GM20431 (cell line): ENCODE measurements around the gene FUT8.

Experiments used
- in situ Hi-C: fragments of 300-500 bp; cut with MseI, MboI; formaldehyde crosslinking; loops from one replicate; pipeline ENCODE4 v1.15.0; 2020; ENCODE audit warnings: low sequenced_read_pairs; ENCODE audit not compliant: unreplicated experiment

Gene FUT8

DNA sequence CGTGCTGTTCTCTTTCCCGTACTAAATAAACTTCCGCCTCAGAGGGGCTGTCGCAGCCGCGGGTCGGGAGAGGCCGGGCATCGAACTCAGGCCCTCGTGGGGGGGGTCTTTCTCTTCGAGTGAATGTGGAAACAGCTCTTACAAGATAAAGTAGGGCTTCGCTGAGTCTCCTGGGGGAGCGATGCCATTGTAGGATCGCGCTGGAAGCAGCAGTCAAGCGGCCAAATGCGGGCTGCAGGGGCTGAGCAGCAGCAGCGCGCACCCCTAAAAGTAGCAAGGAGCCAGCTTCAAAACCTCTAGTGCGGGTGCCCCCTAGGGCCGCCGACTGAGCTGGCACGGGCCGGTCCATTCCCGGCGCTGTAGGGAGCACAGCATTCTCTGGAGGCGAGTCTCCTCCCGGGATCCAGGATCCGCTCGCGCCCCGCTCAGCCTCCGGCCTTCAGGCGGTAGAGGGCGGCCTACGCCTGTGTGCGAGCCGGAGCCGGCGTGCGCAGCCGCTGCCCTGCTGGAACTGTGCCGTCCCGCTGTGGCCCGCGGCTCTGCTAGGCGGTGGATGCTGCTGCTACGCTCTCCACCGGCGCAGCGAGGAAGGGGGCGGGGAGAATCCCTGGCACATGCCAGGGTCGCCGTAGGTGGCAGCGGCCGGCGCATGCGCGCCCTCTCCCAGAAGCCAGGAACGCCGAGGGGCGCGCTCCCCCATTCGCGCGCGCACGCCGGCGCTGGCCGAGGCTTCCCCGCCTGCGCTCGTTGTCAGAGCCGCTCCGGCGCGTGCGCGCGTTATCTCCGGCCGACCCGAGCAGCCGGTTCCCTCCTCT, at the start of gene FUT8:
Gene FUT8, plus strand, starts transcription at position 699 of the 815 bp plus-strand sequence. CDS start 148,834 bp downstream, outside the sequence.
- in situ Hi-C loops = no loop called here

DNA sequence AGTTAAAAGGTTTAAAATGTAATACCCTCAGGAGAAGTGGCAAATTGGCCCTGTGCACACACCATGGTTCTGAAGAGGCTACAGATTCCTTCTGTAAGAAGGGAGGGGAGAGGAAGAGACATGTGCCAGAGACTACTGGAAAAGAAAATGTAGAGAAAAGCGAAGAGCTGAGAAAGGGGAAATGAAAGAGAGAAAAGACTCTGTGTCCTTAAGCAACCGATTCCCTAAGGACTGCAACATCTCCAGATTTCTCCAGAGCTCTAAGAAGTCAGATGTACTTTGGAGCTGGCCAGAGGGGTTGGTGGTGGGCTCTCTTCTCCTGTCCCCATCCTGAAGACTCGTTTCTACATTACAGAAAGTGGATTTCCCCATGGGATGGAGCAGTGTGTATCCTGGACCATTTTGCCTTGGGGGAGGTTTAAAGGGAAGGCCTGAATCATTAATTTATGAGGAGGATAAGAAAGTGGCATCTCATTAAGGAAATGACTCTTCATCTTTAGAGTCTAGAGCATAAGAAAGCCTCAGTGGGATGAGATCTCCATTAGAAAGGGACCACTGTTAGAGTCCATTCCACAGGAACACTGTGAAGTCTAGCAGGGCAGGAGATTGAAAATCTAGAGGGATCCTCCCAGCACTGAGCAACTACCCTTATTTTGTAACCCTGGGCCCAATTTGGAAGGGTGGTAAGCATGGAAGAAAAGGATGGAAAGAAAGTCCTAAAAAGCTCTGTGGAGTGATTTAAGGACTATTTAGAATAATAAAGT, 45.5 kb upstream of the FUT8 start:
- in situ Hi-C loops = no loop called here

DNA sequence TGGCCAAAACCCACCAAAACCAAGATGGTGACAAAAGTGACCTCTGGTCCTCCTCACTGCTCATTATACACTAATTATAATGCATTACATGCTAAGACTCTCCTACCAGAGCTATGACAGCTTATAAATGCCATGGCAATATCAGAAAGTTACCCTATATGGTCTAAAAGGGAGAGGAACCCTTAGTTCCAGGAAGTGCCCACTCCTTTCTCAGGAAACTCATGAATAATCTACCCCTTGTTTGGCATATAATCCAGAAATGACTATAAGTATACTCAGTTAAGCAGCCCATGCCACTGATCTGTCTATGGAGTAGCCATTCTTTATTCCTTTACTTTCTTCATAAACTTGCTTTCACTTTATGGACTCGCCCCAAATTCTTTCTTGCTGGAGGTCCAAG, 43.0 kb upstream of the FUT8 start:
- in situ Hi-C loops = no loop called here

DNA sequence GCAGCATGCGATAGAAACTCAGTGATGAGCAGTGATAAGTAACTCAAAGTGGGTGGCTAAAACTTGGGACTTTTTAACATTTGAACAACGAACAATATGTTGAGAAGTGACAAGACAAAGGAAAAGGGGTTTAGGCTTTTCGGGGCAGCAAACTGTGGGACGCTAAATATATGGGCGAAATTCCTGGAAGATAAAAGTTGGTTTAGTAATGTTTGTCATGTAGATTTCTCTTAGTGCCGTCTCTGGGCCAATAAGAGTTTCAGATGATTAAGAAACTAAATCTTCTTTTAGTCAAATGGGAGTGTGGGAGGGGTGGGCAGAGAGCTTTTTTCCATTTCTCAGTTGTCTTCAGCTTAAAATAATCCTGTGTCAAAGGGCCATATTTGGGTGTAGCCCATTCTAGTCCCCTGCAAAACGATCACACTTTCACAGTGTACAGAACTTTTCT, 41.7 kb upstream of the FUT8 start:
- in situ Hi-C loops = no loop called here

DNA sequence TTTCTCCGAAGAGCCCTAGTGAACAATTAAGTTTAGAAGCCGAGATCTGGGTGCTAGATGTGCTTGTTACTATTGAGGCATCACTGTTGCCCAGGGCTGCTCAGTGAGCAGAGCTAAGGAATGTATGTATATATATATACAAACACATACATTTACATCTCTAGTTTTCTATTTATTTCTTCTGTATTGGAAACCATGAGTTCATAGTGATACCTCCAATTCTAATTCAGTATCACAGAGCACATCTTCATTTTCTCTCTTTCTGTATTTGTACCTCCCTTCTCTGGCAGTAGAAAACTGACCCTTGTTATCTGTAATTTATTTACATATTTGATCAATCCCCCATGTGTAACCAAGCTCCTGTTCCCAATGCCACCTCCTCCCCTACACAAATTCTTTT, 40.7 kb upstream of the FUT8 start:
- in situ Hi-C loops = no loop called here

DNA sequence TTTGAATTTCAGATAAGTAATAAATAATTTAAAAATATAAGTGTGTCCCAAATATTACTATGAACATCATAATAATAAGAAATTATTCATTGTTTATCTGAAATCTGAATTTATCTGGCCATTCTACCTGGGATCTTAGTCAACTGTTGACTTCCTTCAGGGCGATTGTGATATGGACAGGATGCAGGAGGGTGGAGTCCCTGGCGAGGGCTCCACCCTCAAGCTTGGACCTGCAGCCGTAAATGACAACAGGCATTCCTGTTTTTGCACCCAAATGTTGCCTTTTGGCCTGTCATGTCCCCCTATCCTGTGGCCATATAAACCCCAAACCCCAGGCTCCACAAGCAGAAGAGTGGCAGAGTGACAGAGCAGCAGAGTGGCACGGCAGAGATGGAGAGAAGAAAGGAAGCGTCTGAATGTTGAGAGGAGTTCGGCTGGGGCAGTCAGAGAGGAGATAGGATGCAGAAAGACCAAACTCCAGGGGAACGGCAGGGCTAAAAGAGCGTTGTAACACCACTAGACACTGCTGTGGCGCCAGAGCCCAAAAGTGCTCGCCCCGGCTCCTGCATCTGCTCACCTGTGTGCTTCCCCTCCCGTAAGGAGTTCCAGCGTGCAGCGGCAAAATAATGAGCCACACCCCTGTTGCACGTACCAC, 39.4 kb upstream of the FUT8 start:
- in situ Hi-C loops = no loop called here

DNA sequence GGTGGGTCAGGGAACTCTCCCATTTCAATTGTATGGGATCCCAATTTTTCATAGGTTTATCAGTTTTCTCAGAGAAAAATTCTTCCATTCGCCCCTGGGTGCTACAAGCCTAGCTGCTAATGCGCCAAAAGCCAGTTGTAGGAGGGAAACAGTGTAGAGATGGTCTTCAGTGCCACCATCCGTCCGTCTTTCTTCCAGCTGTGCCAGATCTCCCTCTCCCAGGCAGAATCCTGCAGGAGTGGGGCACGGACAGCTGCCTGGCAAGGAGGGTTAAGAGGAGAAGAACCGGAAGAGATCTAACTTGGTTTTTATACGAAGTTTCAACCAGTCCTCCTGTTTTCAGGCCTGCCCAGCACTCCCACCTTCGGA, 38.9 kb upstream of the FUT8 start:
- in situ Hi-C loops = no loop called here

DNA sequence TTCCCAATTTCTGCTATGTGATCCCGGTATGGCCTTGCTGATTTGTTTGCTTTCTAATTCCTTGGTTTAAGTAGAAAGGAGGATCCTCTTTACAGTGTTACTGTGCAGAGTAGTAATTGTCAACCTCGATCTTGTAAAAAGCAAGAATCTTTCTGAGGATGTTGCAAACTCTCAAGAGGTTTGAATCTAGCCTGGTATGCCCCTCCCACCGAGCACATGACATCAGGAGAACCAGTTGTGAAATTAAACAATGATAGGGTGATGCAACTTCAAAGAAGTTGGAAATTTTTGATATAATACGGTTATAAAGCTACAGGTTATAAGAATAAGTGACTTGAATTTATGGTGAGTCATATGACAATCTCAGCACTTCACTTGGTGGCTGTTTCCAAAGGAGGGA, 35.0 kb upstream of the FUT8 start:
- in situ Hi-C loops = no loop called here

DNA sequence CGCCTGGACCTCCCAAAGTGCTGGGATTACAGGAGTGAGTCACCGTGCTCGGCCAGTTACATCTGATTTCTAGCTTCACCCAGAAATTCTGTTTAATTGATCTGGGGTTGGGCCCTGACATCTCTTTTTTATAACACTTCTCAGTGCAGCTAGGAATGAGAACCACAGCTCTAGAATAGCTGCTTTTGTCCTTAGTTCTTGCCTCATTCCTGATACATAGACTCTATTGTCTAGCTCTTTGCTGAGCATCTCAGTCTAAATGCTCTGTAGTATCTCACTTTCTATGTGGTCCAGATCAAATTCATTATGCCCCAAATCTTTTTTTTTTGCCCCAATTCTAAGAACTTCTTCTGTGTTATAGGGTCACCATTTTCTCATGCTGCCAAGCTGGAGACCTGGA, 29.9 kb upstream of the FUT8 start:
- in situ Hi-C loops = no loop called here

DNA sequence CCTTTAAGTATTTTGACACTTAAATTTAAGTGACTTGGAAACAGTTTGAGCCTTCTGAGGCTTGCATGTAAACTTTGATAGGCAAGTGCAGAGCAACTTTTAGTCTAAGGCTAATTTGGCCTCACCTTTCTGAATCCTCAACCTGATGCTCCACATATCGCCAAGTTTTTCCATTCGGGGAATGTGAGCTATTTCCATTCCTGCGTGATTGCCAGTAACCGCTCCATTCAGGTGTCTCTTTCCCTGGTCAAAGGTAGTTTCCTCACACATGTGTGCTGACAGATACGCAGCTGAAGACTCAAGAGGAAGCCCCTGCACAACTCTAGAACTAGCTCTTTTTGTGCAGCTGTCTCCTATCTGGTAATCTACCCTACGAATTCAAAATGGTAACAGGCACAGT, 25.4 kb upstream of the FUT8 start:
- in situ Hi-C loops = no loop called here

DNA sequence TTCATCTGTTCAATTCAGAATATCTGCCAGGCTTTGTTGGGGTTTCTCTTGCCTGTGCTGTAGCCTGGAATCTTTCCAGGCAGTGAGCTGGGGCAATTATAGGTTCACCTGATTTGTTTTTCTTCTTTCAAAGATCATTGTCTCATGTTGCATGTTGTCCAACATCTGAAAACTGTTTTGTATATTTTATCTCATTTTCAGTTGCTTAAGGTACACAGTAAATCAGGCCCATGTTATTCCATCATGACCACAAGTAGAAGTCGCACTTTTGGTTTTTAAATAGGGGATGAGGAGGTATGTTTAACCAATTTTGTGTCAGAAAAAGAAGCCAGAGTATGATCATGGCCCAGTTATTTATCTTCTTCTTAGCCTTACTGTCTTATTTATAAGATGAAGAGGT, 24.9 kb upstream of the FUT8 start:
- in situ Hi-C loops = no loop called here

DNA sequence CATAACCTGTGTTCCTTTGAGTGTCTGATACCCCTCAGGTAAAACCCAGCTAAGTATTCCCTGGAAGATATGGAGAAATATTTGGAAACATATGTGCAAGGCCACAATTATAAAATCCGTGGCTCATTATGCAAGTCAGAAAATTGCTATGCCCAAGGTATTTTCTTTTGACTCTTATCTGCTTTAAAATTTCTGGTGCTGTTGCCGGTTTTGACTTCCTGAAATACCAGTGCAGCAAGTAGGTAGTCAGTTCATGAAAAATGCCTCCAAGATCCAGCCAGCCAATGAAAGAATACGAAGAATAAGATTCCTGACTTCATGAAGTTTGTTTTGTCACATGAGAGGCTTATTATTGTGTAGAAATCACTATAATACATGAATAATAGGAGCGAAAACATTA, 20.2 kb upstream of the FUT8 start:
- in situ Hi-C loops = no loop called here

DNA sequence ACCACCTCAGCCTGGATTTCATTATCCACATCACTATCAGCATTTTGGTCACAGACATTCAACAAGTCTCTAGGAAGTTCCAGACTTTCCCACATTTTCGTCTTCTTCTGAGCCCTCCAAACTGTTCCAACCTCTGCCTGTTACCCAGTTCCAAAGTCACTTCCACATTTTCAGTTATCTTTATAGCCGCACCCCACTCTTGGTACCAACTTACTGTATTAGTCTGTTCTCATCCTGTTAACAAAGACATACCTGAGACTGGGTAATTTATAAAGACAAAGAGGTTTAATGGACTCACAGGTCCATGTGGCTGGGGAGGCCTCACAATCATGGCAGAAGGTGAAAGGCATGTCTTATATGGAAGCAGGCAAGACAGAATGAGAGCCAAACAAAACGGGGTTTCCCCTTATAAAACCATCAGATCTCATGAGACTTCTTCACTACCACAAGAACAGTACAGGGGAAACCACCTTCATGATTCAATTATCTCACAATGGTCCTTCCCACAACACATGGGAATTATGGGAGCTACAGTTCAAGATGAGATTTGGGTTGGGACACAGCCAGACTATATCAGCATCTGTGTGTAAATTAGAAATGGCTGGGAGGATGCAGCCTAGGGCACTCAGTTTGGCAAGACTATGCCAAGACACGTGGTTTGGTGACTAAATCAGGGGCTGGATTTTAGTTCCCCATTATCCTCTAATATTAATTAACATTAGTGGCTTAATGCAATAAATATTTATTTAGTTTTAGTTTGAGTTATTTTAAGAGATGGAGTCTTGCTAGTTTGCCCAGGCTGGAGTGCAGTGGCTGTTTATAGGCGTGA, 16.2 kb upstream of the FUT8 start:
- in situ Hi-C loops = no loop called here

DNA sequence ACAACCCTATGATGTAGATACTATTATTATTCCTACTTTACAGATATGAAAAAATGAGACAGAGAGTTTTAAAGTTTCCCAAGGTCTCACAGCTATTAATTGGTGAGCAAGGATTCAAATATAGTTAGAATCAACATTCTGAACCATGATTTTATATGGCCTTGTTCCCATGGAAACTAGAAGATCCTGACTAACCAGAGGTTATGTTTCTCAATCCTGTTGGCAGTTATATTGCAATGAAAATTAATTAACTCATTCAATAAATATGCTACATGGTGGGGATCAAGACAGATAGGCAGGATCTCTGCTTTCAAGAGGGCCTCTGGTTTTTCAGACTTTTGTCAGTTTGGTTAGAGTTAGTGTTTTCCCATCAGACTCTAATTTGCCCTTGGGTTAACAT, 9.3 kb upstream of the FUT8 start:
- in situ Hi-C loops = no loop called here

DNA sequence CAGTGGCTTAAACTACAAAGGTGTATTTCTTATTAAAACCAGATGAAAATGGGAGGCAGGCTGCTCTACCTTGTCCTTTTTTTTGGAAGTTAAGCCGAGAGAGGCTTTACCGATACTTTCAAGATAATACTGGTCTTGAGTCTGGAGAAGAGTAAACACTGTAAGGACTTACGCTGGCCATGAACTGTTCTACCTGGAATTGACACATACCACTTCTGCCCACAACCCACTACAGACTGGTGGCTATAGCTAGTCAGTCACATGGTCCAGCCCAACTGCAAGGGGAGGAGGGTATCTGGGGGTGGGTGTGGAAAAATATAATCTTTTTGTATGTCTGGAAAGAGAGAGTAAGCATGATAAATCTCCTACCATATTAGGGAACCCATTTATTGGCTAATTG, 4.4 kb upstream of the FUT8 start:
- in situ Hi-C loops = no loop called here

DNA sequence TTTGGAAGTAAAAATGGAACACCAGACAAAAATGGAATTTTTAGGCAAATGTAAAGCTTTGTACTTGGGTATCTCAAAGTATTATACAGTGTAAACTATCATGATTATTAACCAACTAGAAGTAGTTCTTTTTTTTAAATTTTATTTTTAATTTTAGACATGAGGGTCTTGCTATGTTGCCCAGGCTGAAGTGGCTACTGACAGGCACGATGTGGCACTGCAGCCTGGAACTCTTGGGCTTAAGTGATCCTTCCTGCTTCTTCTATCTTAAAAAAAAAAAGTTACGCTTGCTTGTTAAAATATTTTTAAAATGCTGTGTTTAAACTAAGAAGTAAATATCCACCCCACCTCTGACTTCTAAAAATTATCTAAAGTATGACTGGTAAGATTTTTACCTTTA, 1.9 kb upstream of the FUT8 start:
- in situ Hi-C loops = no loop called here

DNA sequence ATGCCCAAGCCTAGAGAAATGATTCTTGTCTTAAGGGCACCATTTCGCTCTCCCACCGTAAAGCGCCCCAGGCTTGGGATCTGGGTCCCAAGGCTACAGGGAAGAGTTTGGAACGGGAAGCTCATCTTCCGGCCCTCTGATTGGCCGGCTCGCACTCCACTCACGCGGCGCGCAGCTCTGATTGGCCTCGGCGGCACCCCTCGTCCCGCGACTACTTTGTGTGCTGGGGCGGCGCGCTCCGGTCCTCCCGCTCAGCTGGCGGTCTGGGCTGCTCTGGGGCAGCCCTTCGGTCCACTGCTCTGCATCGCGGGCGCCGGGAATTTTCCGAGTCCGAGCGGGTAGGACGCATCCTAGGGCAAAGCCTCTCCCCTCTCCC, 886 bp upstream of the FUT8 start:
- in situ Hi-C loops = no loop called here

DNA sequence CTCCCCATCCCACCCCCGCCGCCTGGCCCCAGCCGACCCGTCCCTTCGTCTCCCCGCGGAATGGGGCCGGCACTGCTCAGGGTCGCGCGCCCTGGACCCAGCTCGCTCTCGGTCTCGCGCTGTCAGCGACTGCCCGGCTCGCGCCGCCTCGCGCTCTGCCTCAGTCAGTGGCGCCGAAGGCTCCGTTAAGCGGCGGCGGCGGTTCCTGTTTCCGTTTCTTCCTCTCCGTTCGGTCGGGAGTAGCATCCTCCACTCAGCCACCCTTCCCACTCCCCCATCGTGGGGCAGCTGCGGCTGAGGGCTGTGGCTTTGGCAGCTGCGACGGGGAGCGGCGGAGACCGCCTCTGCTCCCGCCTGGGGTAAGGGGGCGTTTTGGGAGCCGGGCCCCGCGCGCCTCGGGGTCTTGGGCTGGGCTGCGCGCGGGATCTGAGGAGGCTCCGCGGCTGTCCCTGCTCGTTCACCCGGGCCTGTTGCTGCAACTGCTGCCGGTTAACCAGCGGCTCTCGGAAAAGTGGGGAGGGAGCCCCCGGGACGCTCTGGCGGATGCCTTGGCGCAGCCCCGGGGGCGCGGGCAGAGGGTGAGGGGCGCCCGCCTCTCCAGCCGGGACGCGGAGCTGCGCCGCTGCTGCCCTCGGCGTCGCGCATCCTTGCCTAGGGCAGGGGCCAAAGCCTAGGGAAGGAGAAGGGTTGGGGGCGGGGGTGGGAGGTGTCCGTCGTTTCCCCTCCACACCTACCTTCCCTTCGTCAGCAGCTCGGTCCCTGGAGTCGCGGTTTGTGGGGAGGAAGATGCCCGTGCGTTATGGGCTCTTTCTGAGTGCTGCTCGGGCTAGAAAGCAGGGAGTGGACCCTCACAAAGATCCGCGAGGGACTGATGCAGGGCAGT, 567 bp downstream of the FUT8 start:
- in situ Hi-C loops = no loop called here

DNA sequence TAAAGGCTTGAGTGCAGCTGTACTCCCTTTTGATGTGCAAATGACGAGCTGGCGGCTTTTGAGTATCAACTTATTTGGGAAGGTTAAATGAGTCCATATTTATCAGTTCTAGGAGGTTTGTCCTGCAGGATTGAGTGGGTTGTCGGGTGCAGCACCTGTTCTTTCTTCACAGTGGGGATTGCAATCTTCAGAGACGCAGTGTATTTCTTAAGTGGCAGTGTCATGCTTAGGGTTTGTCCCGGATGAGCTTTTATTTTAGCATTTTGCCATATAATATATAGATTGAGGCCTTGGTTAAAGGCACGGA, 1.2 kb downstream of the FUT8 start:
- in situ Hi-C loops = no loop called here
